AG10803 (cell line): Measurements from ENCODE around the gene KLHL24.
"Not testable (repeated sequence)": the region's sequence is repeated elsewhere in the genome, so short reads cannot be mapped to it uniquely, and the experiment has no call there.

Experiments used
- DNase-seq: peaks from one replicate; pipeline ENCODE4 v3.0.0; 2010; ENCODE audit warnings: low read depth
- H3K4me3 ChIP-seq: 2 replicates; pipeline ENCODE4 v1.5.1; 2011; ENCODE audit warnings: mild to moderate bottlenecking, low read length, control low read depth
- CTCF ChIP-seq: conservative IDR thresholded peaks from 2 replicates; pipeline ENCODE4 v1.5.1; 2011; ENCODE audit warnings: mild to moderate bottlenecking, low read length, control low read depth, inconsistent platforms

KLHL24 gene

GRCh38 chr3:183626877-183627594 is 8.4 kb upstream of the KLHL24 start:
- DNase-seq, result no peak
- H3K4me3 ChIP-seq, result no peak overlapping the region
- no peak for TF ChIP-seq CTCF

- no peak for TF ChIP-seq CTCF
- DNase-seq, result no peak
- H3K4me3 ChIP-seq, result no peak overlapping the region
Observed at GRCh38 chr3:183629546-183630301, 5.7 kb upstream of the KLHL24 start.

GRCh38 chr3:183631715-183632114 is 3.7 kb upstream of the KLHL24 start:
- no peak for DNase-seq
- H3K4me3 ChIP-seq, result no peak overlapping the region
- TF ChIP-seq CTCF, result no peak

- not testable (repeated sequence) for DNase-seq, H3K4me3 ChIP-seq
Observed at GRCh38 chr3:183632725-183633124, 2.7 kb upstream of the KLHL24 start.

- no peak for DNase-seq
- TF ChIP-seq CTCF, result no peak
- H3K4me3 ChIP-seq, result no peak overlapping the region
Observed at GRCh38 chr3:183634707-183635106, 716 bp upstream of the KLHL24 start.

GRCh38 chr3:183635107-183635430 is 354 bp upstream of the KLHL24 start:
- no peak for DNase-seq
- no peak for TF ChIP-seq CTCF
- H3K4me3 ChIP-seq, result peak overlapping the region; percentile 88

GRCh38 chr3:183636221-183637105 is 1.0 kb downstream of the KLHL24 start:
- DNase-seq, result peak; percentile 90
- TF ChIP-seq CTCF, result no peak
- peak overlapping the region; percentile 88 for H3K4me3 ChIP-seq
